ENCODE measurements around the gene TNFAIP8L3.

The TNFAIP8L3 gene

GRCh38 chr15:51105430-51106016, 10.8 kb upstream of the TNFAIP8L3 start:
- Histone ChIP-seq H3K4me3 (ENCODE audit: low read depth in 1 of 2, low read length in 1 of 2) (no peak overlapping the region), H3K36me3 (no peaks in the 10 kb centered on the region), H3K9me3 (no peaks in the 10 kb centered on the region), H3K27me3 (peaks cover 96% of the 10 kb centered on the region), H3K4me1 (ENCODE audit: control insufficient read depth in 1 of 2, insufficient read depth in 1 of 2, low read depth in 1 of 2, low read length in 1 of 2) (no peaks in the 10 kb centered on the region), H3K27ac (no peak overlapping the region)
- no peak for TF ChIP-seq CTCF (IDR thresholded peaks at IDR 0.05)

GRCh38 chr15:51104512-51104911, 9.8 kb upstream of the TNFAIP8L3 start:
- Histone ChIP-seq H3K4me3 (ENCODE audit: low read depth in 1 of 2, low read length in 1 of 2) (no peak overlapping the region), H3K27me3 (peaks cover 96% of the 10 kb centered on the region), H3K4me1 (ENCODE audit: control insufficient read depth in 1 of 2, insufficient read depth in 1 of 2, low read depth in 1 of 2, low read length in 1 of 2) (no peaks in the 10 kb centered on the region), H3K36me3 (no peaks in the 10 kb centered on the region), H3K9me3 (no peaks in the 10 kb centered on the region), H3K27ac (no peak overlapping the region)
- TF ChIP-seq CTCF (IDR thresholded peaks at IDR 0.05): no peak

GRCh38 chr15:51103330-51103729, 8.6 kb upstream of the TNFAIP8L3 start:
- Histone ChIP-seq H3K4me1 (ENCODE audit: control insufficient read depth in 1 of 2, insufficient read depth in 1 of 2, low read depth in 1 of 2, low read length in 1 of 2) (no peaks in the 10 kb centered on the region), H3K36me3 (no peaks in the 10 kb centered on the region), H3K27me3 (peaks cover 96% of the 10 kb centered on the region), H3K4me3 (ENCODE audit: low read depth in 1 of 2, low read length in 1 of 2) (no peak overlapping the region), H3K27ac (no peak overlapping the region), H3K9me3 (no peaks in the 10 kb centered on the region)
- no peak for TF ChIP-seq CTCF (IDR thresholded peaks at IDR 0.05)

GRCh38 chr15:51100785-51101489, 6.2 kb upstream of the TNFAIP8L3 start:
- H3K4me3 ChIP-seq (ENCODE audit: low read depth in 1 of 2, low read length in 1 of 2): no peak overlapping the region
- no peaks in the 10 kb centered on the region for H3K9me3 ChIP-seq
- H3K27ac ChIP-seq: no peak overlapping the region
- H3K4me1 ChIP-seq (ENCODE audit: control insufficient read depth in 1 of 2, insufficient read depth in 1 of 2, low read depth in 1 of 2, low read length in 1 of 2): no peaks in the 10 kb centered on the region
- no peak for TF ChIP-seq CTCF (IDR thresholded peaks at IDR 0.05)
- H3K27me3 ChIP-seq: peaks cover 98% of the 10 kb centered on the region
- no peaks in the 10 kb centered on the region for H3K36me3 ChIP-seq

- H3K36me3 ChIP-seq: no peaks in the 10 kb centered on the region
- H3K9me3 ChIP-seq: no peaks in the 10 kb centered on the region
- H3K27me3 ChIP-seq: peaks cover 98% of the 10 kb centered on the region
- H3K27ac ChIP-seq: no peak overlapping the region
- no peak overlapping the region for H3K4me3 ChIP-seq (ENCODE audit: low read depth in 1 of 2, low read length in 1 of 2)
- peaks cover 3 to 8% of the 10 kb centered on the region in 2 experiments for H3K4me1 ChIP-seq (ENCODE audit: control insufficient read depth in 1 of 2, insufficient read depth in 1 of 2, low read depth in 1 of 2, low read length in 1 of 2)
- TF ChIP-seq CTCF (IDR thresholded peaks at IDR 0.05): no peak
These were observed 4.5 kb upstream of the TNFAIP8L3 start for GRCh38 chr15:51099185-51099584.
